Measurements from ENCODE around the gene ARSG. TPM values are rescaled to one million over a fixed set of nuclear protein-coding genes. Genes with fewer than 3 reads are reported as not detected.

Gene ARSG
- total and polyA plus RNA-seq, 10 of the 15 experiments (the other 5 are each of a cell fraction or from before 2014, with no cell fraction given): 2.9 to 13.5 (median 7.6) TPM

DNA sequence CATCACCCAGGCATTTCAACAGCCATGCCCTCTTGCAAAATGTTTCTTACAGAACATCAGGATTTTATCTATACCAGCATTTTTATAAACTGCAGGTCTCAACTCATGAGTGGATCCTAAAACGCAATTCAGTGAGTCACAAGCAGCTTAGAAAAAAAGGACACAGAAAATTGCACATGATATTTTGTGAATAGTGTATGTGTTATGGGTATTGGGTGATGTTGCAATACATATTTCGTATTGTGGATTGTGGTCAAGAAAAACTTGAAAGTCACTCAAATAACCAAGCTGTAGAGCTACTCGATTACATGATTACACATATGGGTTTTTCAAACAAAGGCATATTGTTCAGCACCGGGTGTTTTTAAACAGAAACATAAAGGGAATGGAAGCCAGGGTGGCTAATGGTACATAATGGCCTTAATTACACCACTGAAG, 164.6 kb downstream of the ARSG start:
- H3K36me3 ChIP-seq (ENCODE audit: control insufficient read depth in 2 of 2, insufficient read depth in 2 of 2, low read length in 1 of 2): peaks cover 0 to 3% of the 10 kb centered on the region in 2 experiments; a peak in 1 of 4 replicates
- 0 out of 2 replicates have a peak, but pooled peaks have one; percentile 21 for TF ChIP-seq RUNX3 (IDR thresholded peaks at IDR 0.05; ENCODE audit: low read length)
- no peak for TF ChIP-seq SMAD5 (IDR thresholded peaks at IDR 0.05; ENCODE audit: low read depth)
- CTCF ChIA-PET: interaction anchor here (0.6 to 10.9 kb wide), 7 partner anchors 10 to 274 kb away, joined by 3 to 222 read pairs (median 4); no protein-coding TSS in a partner anchor
- H3K4me1 ChIP-seq (ENCODE audit: control insufficient read depth, insufficient read depth, low read length): peaks cover 20% of the 10 kb centered on the region
- SMC1A ChIA-PET (ENCODE audit: uncharacterized antibody, unreplicated experiment): interaction anchor here (0.6 to 16.2 kb wide), 10 partner anchors 10 to 285 kb away, joined by 3 to 288 read pairs (median 4); no protein-coding TSS in a partner anchor
- H4K20me1 ChIP-seq (ENCODE audit: control insufficient read depth, insufficient read depth): no peaks in the 10 kb centered on the region
- H2AFZ ChIP-seq (ENCODE audit: control insufficient read depth, low read depth, low read length): no peak overlapping the region
- RAD21 ChIA-PET (ENCODE audit: unreplicated experiment): interaction anchor here (0.6 to 14.6 kb wide), 5 partner anchors 17 to 661 kb away, joined by 3 to 157 read pairs (median 4); no protein-coding TSS in a partner anchor
- POLR2A ChIA-PET: interaction anchor here (0.6 to 5.6 kb wide), 11 partner anchors 10 to 275 kb away, joined by 3 to 55 read pairs (median 5); partner anchors contain the start of genes AMZ2, ARSG and SLC16A6
- intact Hi-C loops (cut with micrococcal nuclease; ENCODE audit: unreplicated experiment) (no loop called here), in situ Hi-C loops (cut with MboI) (loop anchor here (5.0 kb wide), 2 partner anchors 194 to 274 kb away; no protein-coding TSS in a partner anchor)
- FAIRE-seq (no peak), DNase-seq (ENCODE audit: low read depth, low spot score) (no peak), ATAC-seq (no peak)
- no peak overlapping the region for H3K27ac ChIP-seq (ENCODE audit: control insufficient read depth, insufficient read depth)
- no TSS peak for BruUV-seq (replicated peaks)
- no peaks in the 10 kb centered on the region for H3K9me3 ChIP-seq (replicated peaks; ENCODE audit: control insufficient read depth, insufficient read depth, low read length)
- peak overlapping the region; percentile 91 for H3K4me2 ChIP-seq (ENCODE audit: control insufficient read depth, insufficient read depth)
- 60% methylated on average over 4 of the region's 4 CpGs for WGBS (ENCODE audit: insufficient coverage, insufficient replicate concordance, low lambda C conversion rate, missing lambda C conversion rate)
- peaks cover 8% of the 10 kb centered on the region; the same call in 1 of the 2 replicates for H3K79me2 ChIP-seq (ENCODE audit: control insufficient read depth, insufficient read depth, low read length)
- H3K4me3 ChIP-seq: peak overlapping the region; percentile 77; the same call in 1 of the 2 replicates
- H3K27me3 ChIP-seq (replicated peaks in 1 of 2; ENCODE audit: control insufficient read depth in 2 of 2, insufficient read depth in 2 of 2, low read length in 1 of 2): no peaks in the 10 kb centered on the region
- H3K9ac ChIP-seq (ENCODE audit: control insufficient read depth, insufficient read depth, low read length): peak overlapping the region; percentile 46

DNA sequence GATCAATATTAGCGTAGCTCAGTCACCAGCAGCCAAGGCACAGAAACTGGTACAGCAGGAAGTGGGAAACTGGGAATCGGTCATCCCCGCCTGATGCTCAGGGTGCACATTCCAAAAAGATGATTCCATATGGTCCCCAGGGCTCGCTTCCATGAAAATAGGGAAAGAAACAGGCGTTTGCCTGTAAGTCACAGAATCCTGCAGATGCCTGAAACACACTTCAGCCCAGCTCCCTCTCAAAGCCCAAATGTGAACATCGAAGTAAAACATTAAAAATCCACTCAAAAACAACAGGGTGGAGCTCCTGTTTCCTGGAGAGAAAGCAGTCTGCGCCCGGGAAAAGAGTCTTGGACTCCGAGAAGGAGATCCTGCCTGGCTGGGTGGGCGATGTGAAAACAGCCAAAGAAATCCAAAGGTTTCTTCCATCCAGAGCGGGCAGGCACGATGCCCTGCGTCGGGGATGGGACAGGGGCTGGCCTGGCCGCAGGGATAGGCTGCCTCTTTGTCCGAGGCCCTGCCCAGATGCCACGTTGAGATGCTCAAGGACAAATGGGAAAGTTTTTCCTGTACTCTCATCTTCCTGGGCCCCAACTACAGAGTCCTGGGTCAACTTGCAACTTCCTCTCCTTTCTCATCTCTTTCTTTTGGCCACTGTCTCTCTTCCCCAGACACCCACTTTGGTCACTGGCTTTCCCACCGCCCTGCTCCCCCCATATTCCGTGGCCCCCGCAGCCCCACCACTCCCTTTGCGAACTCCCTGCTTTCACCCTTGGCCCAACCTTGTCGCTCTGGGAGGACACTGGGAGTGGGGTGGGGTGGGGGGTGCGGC, 165.3 kb downstream of the ARSG start:
- Histone ChIP-seq H4K20me1 (ENCODE audit: control insufficient read depth, insufficient read depth) (no peaks in the 10 kb centered on the region), H3K36me3 (ENCODE audit: control insufficient read depth in 2 of 2, insufficient read depth in 2 of 2, low read length in 1 of 2) (peaks cover 0 to 1% of the 10 kb centered on the region in 2 experiments; a peak in 1 of 4 replicates), H2AFZ (ENCODE audit: control insufficient read depth, low read depth, low read length) (no peak overlapping the region; the same call in 1 of the 2 replicates), H3K4me1 (ENCODE audit: control insufficient read depth, insufficient read depth, low read length) (peaks cover 25% of the 10 kb centered on the region), H3K9ac (ENCODE audit: control insufficient read depth, insufficient read depth, low read length) (peak overlapping the region; percentile 46), H3K79me2 (ENCODE audit: control insufficient read depth, insufficient read depth, low read length) (peaks cover 8% of the 10 kb centered on the region; the same call in 1 of the 2 replicates), H3K4me3 (peak overlapping the region; percentile 77), H3K9me3 (replicated peaks; ENCODE audit: control insufficient read depth, insufficient read depth, low read length) (no peaks in the 10 kb centered on the region), H3K27ac (ENCODE audit: control insufficient read depth, insufficient read depth) (peak overlapping the region; percentile 41; the same call in 1 of the 2 replicates), H3K4me2 (ENCODE audit: control insufficient read depth, insufficient read depth) (peak overlapping the region; percentile 91), H3K27me3 (replicated peaks in 1 of 2; ENCODE audit: control insufficient read depth in 2 of 2, insufficient read depth in 2 of 2, low read length in 1 of 2) (no peaks in the 10 kb centered on the region)
- DNase-seq (ENCODE audit: low read depth, low spot score) (no peak), FAIRE-seq (no peak), ATAC-seq (no peak)
- WGBS (ENCODE audit: insufficient coverage, insufficient replicate concordance, low lambda C conversion rate, missing lambda C conversion rate): 56% methylated on average over 17 of the region's 23 CpGs
- BruUV-seq (replicated peaks): TSS peak; percentile 65
- no peak for TF ChIP-seq FOXK2 (IDR thresholded peaks at IDR 0.05)
- TF ChIP-seq EED (IDR thresholded peaks at IDR 0.05; ENCODE audit: low read depth): peak; percentile 14; the same call in 1 of the 2 replicates
- TF ChIP-seq GABPA (IDR thresholded peaks at IDR 0.05; ENCODE audit: low read depth): no peak
- TF ChIP-seq, protein P1, sequence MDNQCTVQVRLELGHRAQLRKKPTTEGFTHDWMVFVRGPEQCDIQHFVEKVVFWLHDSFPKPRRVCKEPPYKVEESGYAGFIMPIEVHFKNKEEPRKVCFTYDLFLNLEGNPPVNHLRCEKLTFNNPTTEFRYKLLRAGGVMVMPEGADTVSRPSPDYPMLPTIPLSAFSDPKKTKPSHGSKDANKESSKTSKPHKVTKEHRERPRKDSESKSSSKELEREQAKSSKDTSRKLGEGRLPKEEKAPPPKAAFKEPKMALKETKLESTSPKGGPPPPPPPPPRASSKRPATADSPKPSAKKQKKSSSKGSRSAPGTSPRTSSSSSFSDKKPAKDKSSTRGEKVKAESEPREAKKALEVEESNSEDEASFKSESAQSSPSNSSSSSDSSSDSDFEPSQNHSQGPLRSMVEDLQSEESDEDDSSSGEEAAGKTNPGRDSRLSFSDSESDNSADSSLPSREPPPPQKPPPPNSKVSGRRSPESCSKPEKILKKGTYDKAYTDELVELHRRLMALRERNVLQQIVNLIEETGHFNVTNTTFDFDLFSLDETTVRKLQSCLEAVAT (IDR thresholded peaks at IDR 0.05): 0 out of 2 replicates have a peak, but pooled peaks have one; percentile 33
- TF ChIP-seq IKZF2 (IDR thresholded peaks at IDR 0.05): peak in 1 of 2 experiments; percentile 11; a peak in 1 of 4 replicates
- no peak for TF ChIP-seq CHD2 (IDR thresholded peaks at IDR 0.05; ENCODE audit: borderline replicate concordance, low read depth, low read length)
- TF ChIP-seq ZNF384 (IDR thresholded peaks at IDR 0.05; ENCODE audit: borderline replicate concordance, low read depth, low read length): no peak
- no peak for TF ChIP-seq SREBF2 (IDR thresholded peaks at IDR 0.05; ENCODE audit: low read length)
- no peak for TF ChIP-seq NRF1 (conservative IDR thresholded peaks at IDR 0.05; ENCODE audit: low read depth, low read length)
- TF ChIP-seq SIX5 (IDR thresholded peaks at IDR 0.05; ENCODE audit: low read depth, low read length, severe bottlenecking): no peak
- in situ Hi-C loops (cut with MboI) (loop anchor here (5.0 kb wide), 2 partner anchors 194 to 274 kb away; no protein-coding TSS in a partner anchor), intact Hi-C loops (cut with micrococcal nuclease; ENCODE audit: unreplicated experiment) (no loop called here)
- CTCF ChIA-PET: interaction anchor here (0.6 to 10.9 kb wide), 11 partner anchors 9 to 632 kb away, joined by 3 to 222 read pairs (median 4); partner anchors contain the start of gene AMZ2
- SMC1A ChIA-PET (ENCODE audit: uncharacterized antibody, unreplicated experiment): interaction anchor here (0.6 to 16.2 kb wide), 11 partner anchors 9 to 286 kb away, joined by 3 to 288 read pairs (median 4); partner anchors contain the start of gene AMZ2
- POLR2A ChIA-PET: interaction anchor here (0.6 to 5.6 kb wide), 18 partner anchors 11 to 420 kb away, joined by 3 to 55 read pairs (median 5); partner anchors contain the start of genes AMZ2, ARSG, PRKAR1A and SLC16A6
- RAD21 ChIA-PET (ENCODE audit: unreplicated experiment): interaction anchor here (0.6 to 14.6 kb wide), 12 partner anchors 18 to 284 kb away, joined by 3 to 157 read pairs (median 9); partner anchors contain the start of genes AMZ2, ARSG and SLC16A6
